Measurements from ENCODE around the gene GAB2. TPM values are rescaled to one million over a fixed set of nuclear protein-coding genes. Genes with fewer than 3 reads are reported as not detected.

The GAB2 gene
- total RNA-seq, 1 experiment from 2014 or later, result 3.3 TPM

GRCh38 chr11:78331711-78332110 is 85.9 kb downstream of the GAB2 start:
- no peak overlapping the region for H4K91ac ChIP-seq (ENCODE audit: insufficient read length, low read depth, low read length)
- no peaks in the 10 kb centered on the region for H3K27me3 ChIP-seq (ENCODE audit: insufficient read depth, low read length)
- no peak overlapping the region for H2AK5ac ChIP-seq (ENCODE audit: insufficient read length, low read length)
- H3K4me2 ChIP-seq (ENCODE audit: insufficient read depth, insufficient read length, low read length), result no peak overlapping the region
- H4K5ac ChIP-seq (ENCODE audit: insufficient read length, low read depth, low read length), result no peak overlapping the region
- no peak overlapping the region for H3T11ph ChIP-seq (ENCODE audit: low read length)
- Mint-ChIP-seq H3K9me3 (peaks cover 0 to 5% of the 10 kb centered on the region in 2 experiments; a peak in 3 of 5 replicates), H3K36me3 (ENCODE audit: insufficient read depth in 1 of 3, low read depth in 3 of 3) (peaks cover 0 to 6% (median 4%) of the 10 kb centered on the region in 3 experiments; a peak in 3 of 7 replicates), H3K27ac (peak overlapping the region in 1 of 3 experiments; percentile 95; a peak in 1 of 7 replicates), H3K27me3 (ENCODE audit: low read depth) (no peaks in the 10 kb centered on the region), H3K4me1 (peaks cover 0 to 5% of the 10 kb centered on the region in 2 experiments; a peak in 2 of 4 replicates), H3K4me3 (no peak overlapping the region)
- TF ChIP-seq, protein P1, sequence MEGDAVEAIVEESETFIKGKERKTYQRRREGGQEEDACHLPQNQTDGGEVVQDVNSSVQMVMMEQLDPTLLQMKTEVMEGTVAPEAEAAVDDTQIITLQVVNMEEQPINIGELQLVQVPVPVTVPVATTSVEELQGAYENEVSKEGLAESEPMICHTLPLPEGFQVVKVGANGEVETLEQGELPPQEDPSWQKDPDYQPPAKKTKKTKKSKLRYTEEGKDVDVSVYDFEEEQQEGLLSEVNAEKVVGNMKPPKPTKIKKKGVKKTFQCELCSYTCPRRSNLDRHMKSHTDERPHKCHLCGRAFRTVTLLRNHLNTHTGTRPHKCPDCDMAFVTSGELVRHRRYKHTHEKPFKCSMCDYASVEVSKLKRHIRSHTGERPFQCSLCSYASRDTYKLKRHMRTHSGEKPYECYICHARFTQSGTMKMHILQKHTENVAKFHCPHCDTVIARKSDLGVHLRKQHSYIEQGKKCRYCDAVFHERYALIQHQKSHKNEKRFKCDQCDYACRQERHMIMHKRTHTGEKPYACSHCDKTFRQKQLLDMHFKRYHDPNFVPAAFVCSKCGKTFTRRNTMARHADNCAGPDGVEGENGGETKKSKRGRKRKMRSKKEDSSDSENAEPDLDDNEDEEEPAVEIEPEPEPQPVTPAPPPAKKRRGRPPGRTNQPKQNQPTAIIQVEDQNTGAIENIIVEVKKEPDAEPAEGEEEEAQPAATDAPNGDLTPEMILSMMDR (conservative IDR thresholded peaks at IDR 0.05), result no peak
- H3K79me1 ChIP-seq (ENCODE audit: insufficient read depth, low read depth, low read length, poor library complexity, severe bottlenecking), result no peaks in the 10 kb centered on the region
- no peak overlapping the region for H3K4ac ChIP-seq (ENCODE audit: low read depth, low read length)
- H3K79me2 ChIP-seq (ENCODE audit: insufficient read depth, low read length), result no peaks in the 10 kb centered on the region
- no peak overlapping the region for H2BK20ac ChIP-seq (ENCODE audit: low read depth, low read length, poor library complexity, severe bottlenecking)
- no peak overlapping the region for H2BK120ac ChIP-seq (ENCODE audit: low read depth, low read length, poor library complexity, severe bottlenecking)
- H4K8ac ChIP-seq (replicated peaks; ENCODE audit: insufficient read length, low read depth, low read length), result no peak overlapping the region
- H3K27ac ChIP-seq (ENCODE audit: insufficient read length, low read depth, low read length), result no peak overlapping the region
- no peaks in the 10 kb centered on the region for H3K9me3 ChIP-seq (ENCODE audit: control insufficient read depth, low read depth, low read length)
- no peak overlapping the region for H3K56ac ChIP-seq (ENCODE audit: insufficient read length, low read depth, low read length)
- no peak overlapping the region for H3K23ac ChIP-seq (ENCODE audit: insufficient read length, low read depth, low read length)
- no CpG with 5 or more reads among the region's 3 CpGs for WGBS (ENCODE audit: extremely low coverage, insufficient read length, low lambda C conversion rate)
- no peak overlapping the region for H3K14ac ChIP-seq (ENCODE audit: insufficient read depth, low read length)
- H3K9ac ChIP-seq (ENCODE audit: extremely low read depth, insufficient read length, low read length), result no peak overlapping the region
- DNase-seq, result no peak
- no peaks in the 10 kb centered on the region for H3K4me1 ChIP-seq (ENCODE audit: insufficient read depth, low read length)
- H2AFZ ChIP-seq (ENCODE audit: low read length), result no peak overlapping the region
- no peaks in the 10 kb centered on the region for H4K20me1 ChIP-seq (ENCODE audit: control insufficient read depth, insufficient read depth, insufficient read length)
- H3K23me2 ChIP-seq (ENCODE audit: insufficient read length, low read depth, low read length, poor library complexity, severe bottlenecking), result no peaks in the 10 kb centered on the region
- H2BK12ac ChIP-seq (ENCODE audit: insufficient read length, low read depth, low read length), result no peak overlapping the region
- H2BK15ac ChIP-seq (ENCODE audit: low read depth, low read length), result no peak overlapping the region
- no peak overlapping the region for H3K18ac ChIP-seq (ENCODE audit: insufficient read length, low read depth, low read length)
- no peak overlapping the region for H2BK5ac ChIP-seq (ENCODE audit: insufficient read length, low read length)

All from H9 (cell line).